Measurements from ENCODE around the gene SULT4A1.

The SULT4A1 gene

GRCh38 chr22:43882122-43882767 lies 19.9 kb upstream of the SULT4A1 start:
- Histone ChIP-seq H3K9ac (ENCODE audit: low read depth, low read length) (no peak overlapping the region), H3K27ac (ENCODE audit: low read length) (no peak overlapping the region), H3K79me2 (ENCODE audit: insufficient read depth, low read length) (no peaks in the 10 kb centered on the region), H3K4me3 (ENCODE audit: low read depth in 1 of 2, low read length in 2 of 2) (no peak overlapping the region), H4K20me1 (ENCODE audit: insufficient read depth, low read length) (peaks cover 15% of the 10 kb centered on the region), H3K36me3 (ENCODE audit: insufficient read depth, low read length) (no peaks in the 10 kb centered on the region), H3K4me2 (ENCODE audit: insufficient read depth, low read length) (no peak overlapping the region), H2AFZ (ENCODE audit: low read depth, low read length) (no peak overlapping the region), H3K9me3 (ENCODE audit: insufficient read depth, low read length, severe bottlenecking) (no peaks in the 10 kb centered on the region), H3K4me1 (ENCODE audit: insufficient read depth, low read length) (no peaks in the 10 kb centered on the region), H3K27me3 (ENCODE audit: insufficient read depth, low read length, poor library complexity) (peaks cover 3% of the 10 kb centered on the region)
- ATAC-seq (ENCODE audit: insufficient read depth, low read depth) (no peak), DNase-seq (no peak)
- TF ChIP-seq CTCF (IDR thresholded peaks at IDR 0.05; ENCODE audit: borderline replicate concordance, extremely low read depth, low read length, poor library complexity, severe bottlenecking): no peak
- no peak for TF ChIP-seq EZH2 (IDR thresholded peaks at IDR 0.05; ENCODE audit: borderline replicate concordance, low read depth, low read length, severe bottlenecking)

- Histone ChIP-seq H3K36me3 (ENCODE audit: insufficient read depth, low read length) (no peaks in the 10 kb centered on the region), H3K4me1 (ENCODE audit: insufficient read depth, low read length) (no peaks in the 10 kb centered on the region), H3K79me2 (ENCODE audit: insufficient read depth, low read length) (no peaks in the 10 kb centered on the region), H3K27me3 (ENCODE audit: insufficient read depth, low read length, poor library complexity) (peaks cover 3% of the 10 kb centered on the region), H2AFZ (ENCODE audit: low read depth, low read length) (no peak overlapping the region), H3K27ac (ENCODE audit: low read length) (no peak overlapping the region), H3K4me2 (ENCODE audit: insufficient read depth, low read length) (no peak overlapping the region), H3K9ac (ENCODE audit: low read depth, low read length) (no peak overlapping the region), H3K4me3 (ENCODE audit: low read depth in 1 of 2, low read length in 2 of 2) (no peak overlapping the region), H3K9me3 (ENCODE audit: insufficient read depth, low read length, severe bottlenecking) (no peaks in the 10 kb centered on the region), H4K20me1 (ENCODE audit: insufficient read depth, low read length) (peaks cover 15% of the 10 kb centered on the region)
- ATAC-seq (ENCODE audit: insufficient read depth, low read depth) (no peak), DNase-seq (no peak)
- TF ChIP-seq EZH2 (IDR thresholded peaks at IDR 0.05; ENCODE audit: borderline replicate concordance, low read depth, low read length, severe bottlenecking): no peak
- TF ChIP-seq CTCF (IDR thresholded peaks at IDR 0.05; ENCODE audit: borderline replicate concordance, extremely low read depth, low read length, poor library complexity, severe bottlenecking): no peak
Observed at GRCh38 chr22:43881091-43882061, 19.1 kb upstream of the SULT4A1 start.

- Histone ChIP-seq H4K20me1 (ENCODE audit: insufficient read depth, low read length) (peaks cover 15% of the 10 kb centered on the region), H3K27me3 (ENCODE audit: insufficient read depth, low read length, poor library complexity) (peaks cover 3% of the 10 kb centered on the region), H3K4me2 (ENCODE audit: insufficient read depth, low read length) (no peak overlapping the region), H3K4me3 (ENCODE audit: low read depth in 1 of 2, low read length in 2 of 2) (no peak overlapping the region), H3K79me2 (ENCODE audit: insufficient read depth, low read length) (no peaks in the 10 kb centered on the region), H2AFZ (ENCODE audit: low read depth, low read length) (no peak overlapping the region), H3K9me3 (ENCODE audit: insufficient read depth, low read length, severe bottlenecking) (no peaks in the 10 kb centered on the region), H3K27ac (ENCODE audit: low read length) (no peak overlapping the region), H3K36me3 (ENCODE audit: insufficient read depth, low read length) (no peaks in the 10 kb centered on the region), H3K4me1 (ENCODE audit: insufficient read depth, low read length) (no peaks in the 10 kb centered on the region), H3K9ac (ENCODE audit: low read depth, low read length) (no peak overlapping the region)
- no peak for DNase-seq
- TF ChIP-seq CTCF (IDR thresholded peaks at IDR 0.05; ENCODE audit: borderline replicate concordance, extremely low read depth, low read length, poor library complexity, severe bottlenecking) (no peak), EZH2 (IDR thresholded peaks at IDR 0.05; ENCODE audit: borderline replicate concordance, low read depth, low read length, severe bottlenecking) (no peak)
- ATAC-seq (ENCODE audit: insufficient read depth, low read depth): no peak
Observed at GRCh38 chr22:43880541-43880991, 18.3 kb upstream of the SULT4A1 start.

All from DND-41 (cell line).